Body of pancreas (tissue), 4 donors: ENCODE measurements around the gene FXN.

Source experiments
- POLR2A ChIP-seq, 3 donors: fragments of 450-650 bp; IDR thresholded peaks; one replicate each; pipeline ENCODE4 v1.6.1; 2016; ENCODE audit warnings: antibody characterized with exemption in 3 of 3, mild to moderate bottlenecking in 2 of 3
- TF ChIP-seq, protein P1 (sequence below), 7 experiments: fragments of 450-650 bp in 4 of 7; fragments of 200-600 bp in 3 of 7; sonication (generic) in 3 of 7; IDR thresholded peaks; one replicate each; pipeline ENCODE4 v1.5.1; 2016 to 2019; ENCODE audit warnings: antibody characterized with exemption in 7 of 7

DNA sequence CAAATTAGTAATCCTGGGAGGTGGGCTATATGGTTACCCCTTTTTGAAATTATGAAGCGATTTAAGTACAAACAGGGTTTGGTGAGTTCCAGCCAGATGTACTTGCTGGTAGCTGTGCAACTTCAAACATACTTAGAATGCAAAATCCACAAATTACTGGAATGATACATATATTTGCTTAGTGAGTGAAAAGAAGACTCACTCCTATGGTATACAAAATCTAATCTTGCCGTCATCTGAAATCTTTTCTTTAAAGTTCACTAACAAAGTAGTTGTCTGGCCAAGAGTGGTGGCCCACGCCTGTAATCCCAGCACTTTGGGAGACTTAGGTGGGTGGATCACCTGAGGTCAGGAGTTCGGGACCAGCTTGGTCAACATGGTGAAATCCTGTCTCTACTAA is 73.6 kb downstream of the FXN start:
- no peak for TF ChIP-seq POLR2A (IDR thresholded peaks at IDR 0.05)
- TF ChIP-seq, protein P1, sequence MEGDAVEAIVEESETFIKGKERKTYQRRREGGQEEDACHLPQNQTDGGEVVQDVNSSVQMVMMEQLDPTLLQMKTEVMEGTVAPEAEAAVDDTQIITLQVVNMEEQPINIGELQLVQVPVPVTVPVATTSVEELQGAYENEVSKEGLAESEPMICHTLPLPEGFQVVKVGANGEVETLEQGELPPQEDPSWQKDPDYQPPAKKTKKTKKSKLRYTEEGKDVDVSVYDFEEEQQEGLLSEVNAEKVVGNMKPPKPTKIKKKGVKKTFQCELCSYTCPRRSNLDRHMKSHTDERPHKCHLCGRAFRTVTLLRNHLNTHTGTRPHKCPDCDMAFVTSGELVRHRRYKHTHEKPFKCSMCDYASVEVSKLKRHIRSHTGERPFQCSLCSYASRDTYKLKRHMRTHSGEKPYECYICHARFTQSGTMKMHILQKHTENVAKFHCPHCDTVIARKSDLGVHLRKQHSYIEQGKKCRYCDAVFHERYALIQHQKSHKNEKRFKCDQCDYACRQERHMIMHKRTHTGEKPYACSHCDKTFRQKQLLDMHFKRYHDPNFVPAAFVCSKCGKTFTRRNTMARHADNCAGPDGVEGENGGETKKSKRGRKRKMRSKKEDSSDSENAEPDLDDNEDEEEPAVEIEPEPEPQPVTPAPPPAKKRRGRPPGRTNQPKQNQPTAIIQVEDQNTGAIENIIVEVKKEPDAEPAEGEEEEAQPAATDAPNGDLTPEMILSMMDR (IDR thresholded peaks at IDR 0.05), result no peak
